PC-3 (cell line): Measurements from ENCODE around the gene RIC8B. TPM values are rescaled to one million over a fixed set of nuclear protein-coding genes. Genes with fewer than 3 reads are reported as not detected.

Experiments used
- ATAC-seq: fragments of 200-7000 bp; cut with Tn5 transposase; 2 replicates; pipeline ENCODE4 v1.9.1; 2020; ENCODE audit warnings: mild to moderate bottlenecking, moderate library complexity
- BruUV-seq: library from RNA; stranded (reverse); fragments of 400-500 nt; replicated peaks from 2 replicates; lab custom pipeline; 2021; lab: Mats Ljungman, UMichigan
- CTCF ChIA-PET: fragments of 300-600 bp; sonication (Branson Sonifier 250); formaldehyde crosslinking; loops from one replicate; lab custom pipeline; 2022; ENCODE audit warnings: antibody characterized with exemption; lab: Charles Lee
- POLR2A ChIA-PET: fragments of 300-600 bp; sonication (Branson Sonifier 250); formaldehyde crosslinking; loops from one replicate; lab custom pipeline; 2022; ENCODE audit warnings: antibody characterized with exemption; ENCODE audit not compliant: unreplicated experiment; lab: Charles Lee
- DNase-seq: peaks from one replicate; pipeline ENCODE4 v3.0.0-alpha.2; 2015
- H2AFZ ChIP-seq: fragments of 300-600 bp; sonication (generic); 2 replicates; pipeline ENCODE4 v1.6.0; 2016; ENCODE audit warnings: antibody characterized with exemption, low read length
- H3F3A ChIP-seq: fragments of 300-600 bp; sonication (generic); one replicate; pipeline ENCODE4 v1.6.0; 2017; ENCODE audit warnings: antibody characterized with exemption, low read length, control low read depth, mild to moderate bottlenecking; ENCODE audit not compliant: unreplicated experiment
- H3K27ac ChIP-seq: fragments of 300-600 bp; sonication (generic); 2 replicates; pipeline ENCODE4 v1.5.1; 2016; ENCODE audit warnings: mild to moderate bottlenecking, low read length
- H3K27me3 ChIP-seq: fragments of 300-600 bp; sonication (generic); 2 replicates; pipeline ENCODE4 v1.6.1; 2016; ENCODE audit warnings: low read length, mixed read lengths
- H3K36me3 ChIP-seq: fragments of 300-600 bp; sonication (generic); 2 replicates; pipeline ENCODE4 v1.6.1; 2016; ENCODE audit warnings: low read depth, mixed run types, low read length, mixed read lengths
- H3K4me1 ChIP-seq: fragments of 300-600 bp; sonication (generic); 2 replicates; pipeline ENCODE4 v1.5.1; 2016; ENCODE audit warnings: low read length; ENCODE audit not compliant: insufficient read depth
- H3K4me2 ChIP-seq: fragments of 300-600 bp; sonication (generic); 2 replicates; pipeline ENCODE4 v1.6.0; 2016; ENCODE audit warnings: low read length
- H3K4me3 ChIP-seq: fragments of 300-600 bp; sonication (generic); 2 replicates; pipeline ENCODE4 v1.5.1; 2016; ENCODE audit warnings: mild to moderate bottlenecking, low read length, mixed read lengths
- H3K79me2 ChIP-seq: fragments of 300-600 bp; sonication (generic); 2 replicates; pipeline ENCODE4 v1.6.1; 2017; ENCODE audit warnings: low read length, mixed read lengths
- H3K9ac ChIP-seq: fragments of 300-600 bp; sonication (generic); 2 replicates; pipeline ENCODE4 v1.6.0; 2016; ENCODE audit warnings: mild to moderate bottlenecking, low read length
- H3K9me2 ChIP-seq: fragments of 300-600 bp; sonication (generic); replicated peaks from 2 replicates; pipeline ENCODE4 v1.6.1; 2016; ENCODE audit warnings: mixed run types, low read length, mixed read lengths
- H3K9me3 ChIP-seq: fragments of 300-600 bp; sonication (generic); 2 replicates; pipeline ENCODE4 v1.6.1; 2016; ENCODE audit warnings: low read length, mixed read lengths
- H4K20me1 ChIP-seq: fragments of 300-600 bp; sonication (generic); 2 replicates; pipeline ENCODE4 v1.6.1; 2016; ENCODE audit warnings: low read length, mixed read lengths
- EZH2 ChIP-seq: fragments of 300-600 bp; sonication (generic); IDR thresholded peaks from one replicate; pipeline ENCODE4 v1.6.1; 2017; ENCODE audit warnings: antibody characterized with exemption, mild to moderate bottlenecking, low read length; ENCODE audit not compliant: unreplicated experiment
- EZH2phosphoT487 ChIP-seq: fragments of 300-600 bp; sonication (generic); IDR thresholded peaks from 2 replicates; pipeline ENCODE4 v1.6.1; 2018; ENCODE audit warnings: mild to moderate bottlenecking, antibody characterized with exemption, low read length, borderline replicate concordance
- intact Hi-C: fragments of 100-400 bp; cut with micrococcal nuclease; formaldehyde crosslinking; loops from 2 replicates; pipeline ENCODE4 v1.9.0; 2023
- total RNA-seq: library from RNA; depleted of rRNA; stranded (reverse); fragments of >200 nt; gene quantifications from 2 replicates; pipeline ENCODE4 v1.2.3, GENCODE V29; 2014
- TF ChIP-seq, protein P1 (sequence below): fragments of 300-600 bp; sonication (generic); conservative IDR thresholded peaks from 2 replicates; pipeline ENCODE4 v1.5.1; 2017; ENCODE audit warnings: antibody characterized with exemption, low read depth, mild to moderate bottlenecking, low read length

Gene RIC8B
- total RNA-seq, 1 experiment from 2014 or later, result 8.6 TPM

- Histone ChIP-seq H2AFZ (no peak overlapping the region), H3K4me1 (peaks cover 23% of the 10 kb centered on the region), H3K9me2 (no peaks in the 10 kb centered on the region), H3K9ac (no peak overlapping the region), H4K20me1 (no peaks in the 10 kb centered on the region), H3K9me3 (no peaks in the 10 kb centered on the region), H3K36me3 (peaks cover under 1% of the 10 kb centered on the region; the same call in 1 of the 2 replicates), H3K4me3 (no peak overlapping the region), H3K27me3 (no peaks in the 10 kb centered on the region), H3K27ac (no peak overlapping the region), H3K79me2 (no peaks in the 10 kb centered on the region), H3F3A (no peaks in the 10 kb centered on the region), H3K4me2 (no peak overlapping the region)
- TF ChIP-seq, protein P1, sequence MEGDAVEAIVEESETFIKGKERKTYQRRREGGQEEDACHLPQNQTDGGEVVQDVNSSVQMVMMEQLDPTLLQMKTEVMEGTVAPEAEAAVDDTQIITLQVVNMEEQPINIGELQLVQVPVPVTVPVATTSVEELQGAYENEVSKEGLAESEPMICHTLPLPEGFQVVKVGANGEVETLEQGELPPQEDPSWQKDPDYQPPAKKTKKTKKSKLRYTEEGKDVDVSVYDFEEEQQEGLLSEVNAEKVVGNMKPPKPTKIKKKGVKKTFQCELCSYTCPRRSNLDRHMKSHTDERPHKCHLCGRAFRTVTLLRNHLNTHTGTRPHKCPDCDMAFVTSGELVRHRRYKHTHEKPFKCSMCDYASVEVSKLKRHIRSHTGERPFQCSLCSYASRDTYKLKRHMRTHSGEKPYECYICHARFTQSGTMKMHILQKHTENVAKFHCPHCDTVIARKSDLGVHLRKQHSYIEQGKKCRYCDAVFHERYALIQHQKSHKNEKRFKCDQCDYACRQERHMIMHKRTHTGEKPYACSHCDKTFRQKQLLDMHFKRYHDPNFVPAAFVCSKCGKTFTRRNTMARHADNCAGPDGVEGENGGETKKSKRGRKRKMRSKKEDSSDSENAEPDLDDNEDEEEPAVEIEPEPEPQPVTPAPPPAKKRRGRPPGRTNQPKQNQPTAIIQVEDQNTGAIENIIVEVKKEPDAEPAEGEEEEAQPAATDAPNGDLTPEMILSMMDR, result no peak
- no peak for TF ChIP-seq EZH2
- TF ChIP-seq EZH2phosphoT487, result no peak
- CTCF ChIA-PET, result interaction anchor here (0.5 kb wide), 1 partner anchor 25 kb away, joined by 3 read pairs; no protein-coding TSS in a partner anchor
- no TSS peak for BruUV-seq
- DNase-seq (no peak), ATAC-seq (no peak)
- intact Hi-C loops, result no loop called here
- POLR2A ChIA-PET, result no interaction called here
Measured at GRCh38 chr12:106865683-106866082, 91.2 kb downstream of the RIC8B start.

GRCh38 chr12:106866426-106867080 lies 92.1 kb downstream of the RIC8B start:
- 0 out of 2 replicates have a peak, but pooled peaks cover under 1% of the 10 kb centered on the region for H3K36me3 ChIP-seq
- no peaks in the 10 kb centered on the region for H3K9me3 ChIP-seq
- H3F3A ChIP-seq, result no peaks in the 10 kb centered on the region
- H3K27ac ChIP-seq, result no peak overlapping the region
- ChIA-PET CTCF (no interaction called here), POLR2A (no interaction called here)
- no peak for DNase-seq
- no peaks in the 10 kb centered on the region for H3K9me2 ChIP-seq
- no peak for TF ChIP-seq EZH2phosphoT487
- TF ChIP-seq, protein P1, result no peak
- no peak for TF ChIP-seq EZH2
- no TSS peak for BruUV-seq
- no peak for ATAC-seq
- no peak overlapping the region for H2AFZ ChIP-seq
- H3K79me2 ChIP-seq, result no peaks in the 10 kb centered on the region
- intact Hi-C loops, result no loop called here
- no peaks in the 10 kb centered on the region for H3K27me3 ChIP-seq
- H3K4me1 ChIP-seq, result peaks cover 26% of the 10 kb centered on the region
- H3K4me3 ChIP-seq, result no peak overlapping the region
- H4K20me1 ChIP-seq, result no peaks in the 10 kb centered on the region
- no peak overlapping the region for H3K4me2 ChIP-seq
- no peak overlapping the region for H3K9ac ChIP-seq

- H3K4me2 ChIP-seq, result no peak overlapping the region
- H3K9me2 ChIP-seq, result no peaks in the 10 kb centered on the region
- no peaks in the 10 kb centered on the region for H3K27me3 ChIP-seq
- no TSS peak for BruUV-seq
- peaks cover 6% of the 10 kb centered on the region; the same call in 1 of the 2 replicates for H3K36me3 ChIP-seq
- H3K79me2 ChIP-seq, result no peaks in the 10 kb centered on the region
- H3K4me3 ChIP-seq, result no peak overlapping the region
- H4K20me1 ChIP-seq, result no peaks in the 10 kb centered on the region
- ChIA-PET POLR2A (no interaction called here), CTCF (no interaction called here)
- peaks cover 20% of the 10 kb centered on the region for H3K4me1 ChIP-seq
- ATAC-seq, result no peak
- TF ChIP-seq EZH2 (no peak), EZH2phosphoT487 (no peak)
- TF ChIP-seq, protein P1, result no peak
- intact Hi-C loops, result no loop called here
- H3F3A ChIP-seq, result no peaks in the 10 kb centered on the region
- no peak overlapping the region for H3K9ac ChIP-seq
- no peak for DNase-seq
- no peaks in the 10 kb centered on the region for H3K9me3 ChIP-seq
- H3K27ac ChIP-seq, result no peak overlapping the region
- no peak overlapping the region for H2AFZ ChIP-seq
Measured at GRCh38 chr12:106867651-106868050, 93.2 kb downstream of the RIC8B start.
